Body of pancreas (tissue), 4 donors: ENCODE data around the gene HHAT. TPM values are rescaled to one million over a fixed set of nuclear protein-coding genes. Genes with fewer than 3 reads are reported as not detected.

Experiments
- ATAC-seq: fragments of 150-250 bp; one replicate; pipeline ENCODE4 v1.9.1; 2016
- DNase-seq, 4 donors: peaks; one replicate each; pipeline ENCODE4 v3.0.0-alpha.2; 2019
- H3K27ac ChIP-seq, 4 donors: fragments of 200-600 bp; sonication (generic); 1 replicate in 3 of 4; 2 replicates in 1 of 4; pipeline versions ENCODE4 v1.5.1 to v1.6.1; 2016 to 2019; ENCODE audit warnings: mild to moderate bottlenecking in 1 of 4, mixed read lengths in 1 of 4, moderate library complexity in 1 of 4
- H3K27me3 ChIP-seq, 2 donors: fragments of 200-600 bp; sonication (generic); one replicate each; pipeline ENCODE4 v1.6.0; 2016; ENCODE audit warnings: mild to moderate bottlenecking in 1 of 2
- H3K36me3 ChIP-seq, 2 donors: fragments of 200-600 bp; sonication (generic); replicated peaks in 1 of 2; 2 replicates each; pipeline ENCODE4 v1.5.1; 2016; ENCODE audit warnings: low read depth in 2 of 2; ENCODE audit not compliant: insufficient read depth in 1 of 2
- H3K4me1 ChIP-seq: fragments of 200-600 bp; sonication (generic); one replicate; pipeline ENCODE4 v1.6.0; 2016
- H3K4me3 ChIP-seq, 2 donors: fragments of 200-600 bp; sonication (generic); 1 replicate in 1 of 2; 2 replicates in 1 of 2; pipeline ENCODE4 v1.5.1; 2016 to 2019
- H3K9me3 ChIP-seq, 3 donors: fragments of 200-600 bp; sonication (generic); 1 replicate in 2 of 3; 2 replicates in 1 of 3; pipeline ENCODE4 v1.5.1; 2016
- POLR2A ChIP-seq, 3 donors: fragments of 450-650 bp; IDR thresholded peaks; one replicate each; pipeline ENCODE4 v1.6.1; 2016; ENCODE audit warnings: antibody characterized with exemption in 3 of 3, mild to moderate bottlenecking in 2 of 3
- WGBS, 2 donors: methylation state at CpG; one replicate each; pipeline ENCODE4 v1.1.5; 2017; 5-methylcytosine and 5-hydroxymethylcytosine counted together
- intact Hi-C: fragments of 100-400 bp; cut with DNase I; formaldehyde crosslinking; loops from one replicate; pipeline ENCODE4 v1.15.1; 2023
- total RNA-seq, 2 donors: library from RNA; depleted of rRNA; stranded (reverse); fragments of >200 nt; gene quantifications; one replicate each; pipeline ENCODE4 v1.1.0, GENCODE V29; 2016
- TF ChIP-seq, protein P1 (sequence below), 7 experiments: fragments of 450-650 bp in 4 of 7; fragments of 200-600 bp in 3 of 7; sonication (generic) in 3 of 7; IDR thresholded peaks; one replicate each; pipeline ENCODE4 v1.5.1; 2016 to 2019; ENCODE audit warnings: antibody characterized with exemption in 7 of 7

HHAT gene
- total RNA-seq, 2 donors from 2014 or later = 4.4 to 19.4 TPM

DNA sequence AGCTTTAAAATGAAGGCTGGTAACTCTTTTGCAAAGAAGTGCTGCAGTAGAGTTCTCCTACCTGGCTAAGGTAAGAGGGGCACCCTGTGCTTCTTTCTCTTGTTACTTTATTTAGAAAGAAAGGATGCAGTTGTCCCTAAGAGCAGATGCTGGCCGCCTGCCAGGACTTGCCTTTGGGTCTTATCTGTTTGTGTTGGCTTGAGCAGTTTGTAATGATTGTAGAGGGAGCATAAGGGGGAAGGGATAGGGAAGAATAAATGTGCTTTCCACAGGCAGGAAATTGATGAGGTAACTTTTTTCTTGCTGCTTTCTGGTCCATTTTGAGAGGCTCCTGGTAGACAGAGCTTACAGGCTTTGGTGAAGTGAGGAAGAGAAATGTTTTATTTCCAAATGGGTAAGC lies 229.6 kb downstream of the HHAT start:
- no peaks in the 10 kb centered on the region for H3K9me3 ChIP-seq
- H3K36me3 ChIP-seq = no peaks in the 10 kb centered on the region
- TF ChIP-seq, protein P1, sequence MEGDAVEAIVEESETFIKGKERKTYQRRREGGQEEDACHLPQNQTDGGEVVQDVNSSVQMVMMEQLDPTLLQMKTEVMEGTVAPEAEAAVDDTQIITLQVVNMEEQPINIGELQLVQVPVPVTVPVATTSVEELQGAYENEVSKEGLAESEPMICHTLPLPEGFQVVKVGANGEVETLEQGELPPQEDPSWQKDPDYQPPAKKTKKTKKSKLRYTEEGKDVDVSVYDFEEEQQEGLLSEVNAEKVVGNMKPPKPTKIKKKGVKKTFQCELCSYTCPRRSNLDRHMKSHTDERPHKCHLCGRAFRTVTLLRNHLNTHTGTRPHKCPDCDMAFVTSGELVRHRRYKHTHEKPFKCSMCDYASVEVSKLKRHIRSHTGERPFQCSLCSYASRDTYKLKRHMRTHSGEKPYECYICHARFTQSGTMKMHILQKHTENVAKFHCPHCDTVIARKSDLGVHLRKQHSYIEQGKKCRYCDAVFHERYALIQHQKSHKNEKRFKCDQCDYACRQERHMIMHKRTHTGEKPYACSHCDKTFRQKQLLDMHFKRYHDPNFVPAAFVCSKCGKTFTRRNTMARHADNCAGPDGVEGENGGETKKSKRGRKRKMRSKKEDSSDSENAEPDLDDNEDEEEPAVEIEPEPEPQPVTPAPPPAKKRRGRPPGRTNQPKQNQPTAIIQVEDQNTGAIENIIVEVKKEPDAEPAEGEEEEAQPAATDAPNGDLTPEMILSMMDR (IDR thresholded peaks at IDR 0.05) = no peak
- TF ChIP-seq POLR2A (IDR thresholded peaks at IDR 0.05) = no peak
- peaks cover 5% of the 10 kb centered on the region for H3K4me1 ChIP-seq
- H3K27me3 ChIP-seq = no peaks in the 10 kb centered on the region
- ATAC-seq = no peak
- H3K27ac ChIP-seq = no peak overlapping the region
- peak; percentile 49 to 80 (median 54) for DNase-seq
- intact Hi-C loops = no loop called here
- H3K4me3 ChIP-seq = no peak overlapping the region
- WGBS, 2 donors = 3 to 9% methylated on average over 1 of the region's 1 CpG

- WGBS, 2 donors = 54 to 61% methylated on average over 2 of the region's 2 CpGs
- H3K4me1 ChIP-seq = no peaks in the 10 kb centered on the region
- H3K36me3 ChIP-seq = no peaks in the 10 kb centered on the region
- H3K27ac ChIP-seq = no peak overlapping the region
- no peaks in the 10 kb centered on the region for H3K27me3 ChIP-seq
- ATAC-seq = no peak
- intact Hi-C loops = no loop called here
- TF ChIP-seq, protein P1 (IDR thresholded peaks at IDR 0.05) = no peak
- no peak for TF ChIP-seq POLR2A (IDR thresholded peaks at IDR 0.05)
- DNase-seq = no peak
- H3K4me3 ChIP-seq = no peak overlapping the region
- H3K9me3 ChIP-seq = no peaks in the 10 kb centered on the region
These were observed 236.6 kb downstream of the HHAT start for GRCh38 chr1:210565306-210565705.

DNA sequence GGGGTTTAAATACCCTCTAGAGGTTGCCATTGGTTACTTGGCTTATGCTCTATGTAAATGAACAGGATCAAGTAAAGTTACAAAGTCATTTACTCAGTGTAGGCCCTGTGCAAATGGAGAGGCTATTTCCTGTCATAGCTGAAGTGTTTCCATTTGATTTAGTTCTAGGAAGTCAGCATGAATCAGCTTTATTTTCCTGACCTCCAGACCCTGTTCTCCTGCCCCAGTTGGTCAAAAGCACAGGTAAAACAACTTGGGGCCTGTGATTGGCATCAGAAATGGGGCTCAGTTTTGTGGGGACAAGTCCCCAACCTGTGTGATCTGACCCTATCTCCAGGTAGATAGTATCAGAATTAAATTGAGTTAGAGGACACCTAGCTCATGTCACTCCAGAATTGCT lies 239.9 kb downstream of the HHAT start:
- Histone ChIP-seq H3K9me3 (no peaks in the 10 kb centered on the region), H3K36me3 (no peaks in the 10 kb centered on the region), H3K27ac (no peak overlapping the region), H3K4me1 (no peaks in the 10 kb centered on the region), H3K27me3 (no peaks in the 10 kb centered on the region), H3K4me3 (no peak overlapping the region)
- DNase-seq (no peak), ATAC-seq (no peak)
- intact Hi-C loops = no loop called here
- TF ChIP-seq, protein P1 (IDR thresholded peaks at IDR 0.05) = no peak
- TF ChIP-seq POLR2A (IDR thresholded peaks at IDR 0.05) = no peak

- ATAC-seq = no peak
These were observed 241.4 kb downstream of the HHAT start for GRCh38 chr1:210570116-210570515.

More at GRCh38 chr1:210570116-210570515, 241.4 kb downstream of the HHAT start:
- TF ChIP-seq, protein P1 (IDR thresholded peaks at IDR 0.05) = no peak
- H3K27me3 ChIP-seq = no peaks in the 10 kb centered on the region
- intact Hi-C loops = no loop called here
- H3K36me3 ChIP-seq = no peaks in the 10 kb centered on the region
- DNase-seq = no peak
- no peaks in the 10 kb centered on the region for H3K9me3 ChIP-seq
- WGBS, 2 donors = 77 to 90% methylated on average over 2 of the region's 2 CpGs
- H3K4me1 ChIP-seq = no peaks in the 10 kb centered on the region
- no peak overlapping the region for H3K4me3 ChIP-seq
- H3K27ac ChIP-seq = no peak overlapping the region
